HG03039 (cell line): ENCODE data around the gene DNLZ.

Experiments used
- ATAC-seq: cut with Tn5 transposase; IDR thresholded peaks from one replicate; pipeline ENCODE4 v1.9.1; 2021; ENCODE audit warnings: mild to moderate bottlenecking, moderate library complexity; ENCODE audit not compliant: unreplicated experiment

The DNLZ gene

DNA sequence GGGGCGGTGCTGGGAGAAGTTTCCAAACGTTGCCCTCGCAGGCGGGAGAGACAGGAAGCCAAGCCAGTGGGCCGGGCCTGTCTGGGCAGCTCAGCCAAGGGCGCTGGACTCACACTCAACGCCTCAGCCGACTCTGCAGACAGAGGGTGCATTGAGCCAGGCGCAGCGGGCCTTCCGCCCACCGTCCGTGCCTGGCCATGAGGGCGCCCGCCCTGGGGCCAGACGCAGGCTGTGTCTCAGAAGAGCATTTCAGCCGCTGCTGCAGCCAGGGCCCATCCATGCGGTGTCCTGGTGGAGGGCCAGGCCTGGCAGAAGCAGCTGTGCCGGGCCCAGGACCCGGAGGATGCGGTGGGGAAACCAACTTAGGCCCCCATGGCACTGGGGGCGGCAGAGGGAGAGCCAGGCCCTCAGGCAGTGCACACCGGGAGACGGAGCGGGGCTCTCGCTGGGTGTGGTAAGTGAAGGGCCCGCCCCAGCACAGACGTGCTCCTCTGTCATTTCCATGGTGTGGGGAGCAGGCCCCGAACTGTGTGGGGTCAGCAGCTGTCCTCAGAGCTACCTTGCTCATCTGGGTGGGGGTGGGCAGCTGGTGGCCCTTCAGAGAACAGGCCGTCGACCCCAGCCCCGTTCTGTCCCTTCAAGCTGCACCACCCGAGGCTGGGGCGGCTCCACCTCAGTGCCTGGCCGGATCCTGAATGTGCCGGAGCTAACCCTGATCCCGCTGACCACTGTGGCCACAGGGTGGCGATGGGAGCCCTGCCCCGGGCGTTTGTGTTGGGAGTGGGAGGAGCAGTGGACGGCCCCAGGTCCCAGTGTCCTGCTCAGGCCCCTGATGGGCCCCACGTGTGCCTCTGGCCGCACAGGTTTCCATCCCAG lies 18.0 kb downstream of the DNLZ start:
- ATAC-seq = no peak

DNA sequence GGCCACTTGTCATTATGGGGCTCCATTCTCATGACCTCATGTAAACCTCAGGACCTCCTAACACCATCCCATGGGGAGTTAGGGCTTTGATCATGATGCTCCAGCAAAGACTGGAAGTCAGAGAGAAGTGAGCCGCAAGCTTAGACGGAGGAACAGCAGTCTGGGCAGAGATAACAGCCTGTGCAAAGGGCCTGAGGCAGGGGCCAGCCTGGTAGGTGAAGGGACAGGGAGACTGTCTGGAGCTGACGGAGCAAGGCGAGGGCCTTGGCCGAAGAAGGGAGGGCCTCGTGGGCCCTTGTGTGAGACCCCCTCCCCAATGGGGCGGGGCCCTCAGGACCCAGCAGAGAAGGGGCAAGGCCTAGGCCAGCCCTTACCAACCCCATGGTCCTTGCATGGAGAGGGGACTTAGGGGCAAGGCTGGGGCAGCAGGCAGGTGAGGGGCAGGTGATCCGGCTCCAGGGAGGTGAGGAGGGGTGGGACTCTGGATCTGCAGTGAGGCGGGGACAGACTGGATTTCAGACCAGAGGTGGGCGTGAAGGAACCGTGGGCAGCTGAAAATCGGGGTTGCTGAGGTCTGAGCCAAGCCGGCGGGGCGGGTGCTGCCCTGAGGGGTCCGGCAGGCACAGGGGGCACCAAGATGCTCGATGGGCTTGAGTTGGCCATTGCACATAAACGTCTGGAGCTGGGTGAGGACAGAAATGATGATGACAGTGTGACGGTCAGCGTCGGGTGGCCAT lies 18.8 kb downstream of the DNLZ start:
- no peak for ATAC-seq

- no peak for ATAC-seq
Measured at GRCh38 chr9:136343884-136344269, 19.7 kb downstream of the DNLZ start.

DNA sequence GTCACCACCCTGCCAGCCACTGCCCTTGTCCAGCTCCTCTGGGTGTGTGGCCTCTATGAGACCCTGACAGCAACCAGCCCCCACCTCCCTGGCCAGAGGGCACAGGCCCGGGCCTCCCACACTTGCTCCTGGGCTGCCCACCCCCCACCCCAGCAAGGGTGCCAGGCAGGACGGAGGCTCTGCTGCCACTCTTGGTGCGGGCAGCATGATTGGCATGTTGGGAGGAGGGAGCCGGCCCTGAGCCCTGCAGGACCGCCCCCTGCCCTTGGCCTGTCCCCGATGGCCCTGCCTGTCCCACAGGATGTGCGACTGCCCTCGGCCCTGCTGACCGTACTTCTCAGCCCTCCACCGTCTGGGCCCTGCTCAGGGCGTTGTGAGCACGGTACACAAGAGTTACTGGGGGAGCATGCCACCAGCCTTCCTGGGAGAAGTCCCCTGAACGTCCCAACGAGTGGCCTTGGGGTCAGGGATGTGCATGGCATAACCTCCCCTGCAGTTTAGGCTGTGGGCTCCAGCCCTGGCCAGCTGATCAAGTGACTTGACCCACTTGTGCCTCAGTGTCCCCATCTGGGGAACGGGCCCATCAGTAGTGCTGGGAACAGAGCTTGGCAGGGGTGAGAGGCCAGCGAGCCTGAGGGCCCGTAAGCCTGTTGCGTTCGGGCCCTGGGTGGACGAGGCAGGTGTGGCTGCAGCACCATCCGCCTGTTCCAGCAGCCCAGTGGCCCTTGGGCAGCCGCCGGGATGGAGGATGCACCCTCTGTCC lies 20.2 kb downstream of the DNLZ start:
- ATAC-seq = no peak

DNA sequence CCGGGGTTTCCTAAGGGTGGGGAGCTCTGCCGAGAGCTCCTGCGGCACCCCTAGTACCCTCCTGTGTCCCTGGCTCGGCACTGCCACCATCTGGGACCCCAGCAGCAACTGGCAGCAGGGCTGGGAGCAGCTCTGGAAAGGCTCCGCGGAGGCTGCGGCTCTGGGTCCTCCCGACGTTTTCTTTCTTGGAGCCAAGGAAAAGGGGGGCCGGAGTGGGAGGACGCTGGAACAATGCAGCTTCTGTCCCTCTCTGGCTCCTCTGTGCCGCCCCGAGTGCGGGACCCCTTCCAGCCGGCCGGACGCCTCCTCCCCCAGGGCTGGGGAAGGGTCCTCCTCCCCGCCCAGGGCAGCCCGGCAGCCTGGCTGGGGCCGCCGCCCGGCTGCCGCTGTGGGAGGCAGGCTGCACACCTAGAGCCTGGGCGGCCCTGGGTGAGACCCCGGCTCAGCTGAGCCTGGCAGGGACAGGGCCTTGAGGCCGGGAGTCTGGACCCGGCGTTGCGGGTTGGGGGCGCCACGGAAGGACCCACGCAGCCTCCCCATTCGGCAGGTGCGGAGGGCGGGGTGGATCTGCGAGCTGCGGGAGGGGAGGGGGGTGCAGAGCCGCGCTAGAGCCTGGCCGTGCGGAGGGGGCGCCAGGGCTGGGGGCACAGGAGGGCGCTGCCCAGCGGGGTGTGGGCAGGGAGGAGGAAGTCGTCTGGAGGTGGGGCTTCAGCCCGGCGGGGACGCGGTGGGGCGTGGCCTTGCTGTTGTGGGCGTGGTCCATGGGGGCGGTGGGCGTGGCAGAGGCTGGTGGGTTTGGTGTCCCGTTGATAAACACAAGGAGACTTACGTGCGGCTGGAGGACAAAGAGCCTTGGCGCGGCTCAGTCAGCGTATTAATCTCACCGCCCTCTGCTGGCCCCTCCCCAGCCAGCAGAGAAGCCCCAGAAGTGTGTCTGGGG lies 21.1 kb downstream of the DNLZ start:
- no peak for ATAC-seq

DNA sequence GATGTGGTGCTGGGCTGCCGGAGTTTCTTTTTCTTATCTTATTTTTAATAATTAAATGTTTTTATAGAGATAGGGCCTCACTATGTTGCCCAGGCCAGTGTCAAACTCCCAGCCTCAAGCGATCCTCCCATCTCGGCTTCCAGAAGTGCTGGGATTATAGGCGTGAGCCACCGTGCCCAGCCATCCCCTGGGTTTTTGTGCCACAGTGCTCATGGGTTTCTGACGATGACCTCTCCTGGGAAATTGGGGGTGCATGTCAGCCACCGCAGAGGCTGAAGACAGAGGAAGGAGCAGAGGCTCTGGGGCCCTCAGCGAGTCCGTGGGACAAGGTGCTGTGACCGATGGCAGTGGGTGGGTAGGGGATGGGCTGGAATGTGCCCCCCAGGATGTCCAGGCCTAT lies 21.8 kb downstream of the DNLZ start:
- ATAC-seq = no peak

DNA sequence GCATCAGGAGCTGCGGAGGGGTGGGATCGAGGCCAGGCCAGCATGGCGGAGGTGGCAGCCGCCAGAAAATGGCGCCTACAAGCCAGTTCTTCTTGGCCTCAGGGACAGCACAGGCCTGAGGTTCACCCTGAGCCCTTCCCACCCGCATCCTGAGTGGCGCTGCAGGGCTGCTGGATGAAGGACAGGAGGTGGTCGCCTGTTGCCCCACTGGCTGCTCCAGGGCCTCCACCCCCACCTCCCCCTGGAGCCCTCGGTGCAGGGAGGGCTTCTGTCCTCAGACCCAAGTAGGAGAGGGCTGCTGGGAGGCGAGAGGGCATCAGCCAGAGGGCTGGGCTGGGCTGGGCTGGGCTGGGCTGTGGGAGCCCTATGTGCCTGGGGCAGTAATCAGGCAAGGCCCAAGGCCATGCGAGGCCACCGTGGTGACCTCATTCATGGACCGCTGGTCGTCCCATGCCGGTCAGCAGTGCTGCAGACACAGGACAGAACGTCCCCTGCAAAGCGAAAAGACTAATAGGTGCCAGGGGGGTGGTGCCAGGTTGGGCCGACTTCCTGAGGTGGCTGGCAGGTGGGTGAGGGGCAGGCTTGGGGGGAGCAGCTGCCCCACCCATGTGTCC lies 22.4 kb downstream of the DNLZ start:
- no peak for ATAC-seq

DNA sequence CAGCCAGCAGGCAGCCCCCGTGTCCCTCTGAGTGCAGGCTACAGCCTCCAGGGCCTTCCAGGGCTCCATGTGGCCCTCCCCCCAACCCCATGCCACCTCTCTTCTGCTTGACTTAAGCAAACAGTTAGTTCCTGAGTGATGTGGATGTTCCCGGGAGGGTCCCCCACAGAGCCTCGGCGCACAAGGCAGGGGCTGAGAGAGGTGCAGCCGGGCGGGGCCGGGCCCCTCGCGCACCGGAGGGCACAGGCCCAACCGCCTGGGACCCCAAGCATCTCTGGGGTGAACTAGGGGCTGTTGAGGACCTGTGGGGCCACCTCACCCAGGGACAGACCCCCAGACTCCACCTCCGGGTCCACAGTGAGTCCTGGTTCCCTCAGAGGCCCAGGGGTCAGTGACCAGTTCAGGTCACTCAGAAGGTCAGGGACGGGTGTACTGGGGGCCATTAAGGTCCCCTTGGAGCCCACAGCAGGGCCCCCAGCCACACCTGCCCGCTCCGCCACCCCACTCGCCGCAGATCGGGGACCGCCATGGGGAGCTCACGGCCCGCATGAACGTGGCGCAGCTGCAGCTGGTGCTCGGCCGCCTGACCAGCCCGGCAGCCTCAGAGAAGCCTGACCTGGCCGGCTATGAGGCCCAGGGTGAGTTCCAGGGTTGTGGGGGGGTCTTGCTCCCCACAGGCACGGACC lies 23.0 kb downstream of the DNLZ start:
- ATAC-seq = no peak

GRCh38 chr9:136339958-136340310 lies 23.6 kb downstream of the DNLZ start:
- ATAC-seq = no peak

GRCh38 chr9:136339173-136339957 lies 24.2 kb downstream of the DNLZ start:
- ATAC-seq = no peak

GRCh38 chr9:136338511-136338910 lies 25.0 kb downstream of the DNLZ start:
- ATAC-seq = no peak

GRCh38 chr9:136337416-136338395 lies 25.8 kb downstream of the DNLZ start:
- ATAC-seq = no peak

- ATAC-seq = no peak
Measured at GRCh38 chr9:136336881-136337280, 26.7 kb downstream of the DNLZ start.

DNA sequence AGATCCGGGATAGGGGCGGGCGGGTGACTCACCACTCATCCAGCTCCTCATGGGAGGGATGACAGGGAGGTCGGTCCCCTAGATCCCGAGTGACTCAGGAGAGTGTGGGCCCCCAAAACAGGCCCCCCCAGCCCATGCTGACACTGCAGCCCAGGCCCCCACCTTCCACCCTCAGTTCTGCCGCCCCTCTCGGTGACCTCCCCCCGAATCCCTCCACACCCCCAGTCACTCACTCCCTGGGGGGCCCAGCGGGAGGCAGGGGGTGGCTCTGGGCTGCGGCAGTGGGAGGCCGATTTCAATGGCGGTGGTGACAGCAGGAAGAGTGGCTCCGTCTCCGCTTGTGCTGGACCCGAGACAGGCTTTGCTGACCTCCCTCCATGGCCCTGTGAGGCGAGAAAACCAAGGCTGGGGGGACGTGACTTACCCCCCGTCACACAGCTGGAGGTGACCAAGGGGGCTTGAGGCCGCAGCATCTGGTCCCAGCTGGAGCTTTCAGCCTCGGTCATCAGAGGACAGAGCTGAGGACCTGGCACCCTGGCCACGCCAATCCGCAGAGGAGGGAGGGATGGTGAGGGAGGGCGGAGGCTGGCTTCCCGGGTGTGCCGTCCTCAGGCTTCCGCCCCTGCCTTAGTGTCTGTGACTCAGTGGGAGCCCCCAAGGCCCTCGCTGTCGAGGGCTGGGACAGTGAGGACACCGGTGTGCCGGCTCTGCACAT lies 27.2 kb downstream of the DNLZ start:
- ATAC-seq = no peak

DNA sequence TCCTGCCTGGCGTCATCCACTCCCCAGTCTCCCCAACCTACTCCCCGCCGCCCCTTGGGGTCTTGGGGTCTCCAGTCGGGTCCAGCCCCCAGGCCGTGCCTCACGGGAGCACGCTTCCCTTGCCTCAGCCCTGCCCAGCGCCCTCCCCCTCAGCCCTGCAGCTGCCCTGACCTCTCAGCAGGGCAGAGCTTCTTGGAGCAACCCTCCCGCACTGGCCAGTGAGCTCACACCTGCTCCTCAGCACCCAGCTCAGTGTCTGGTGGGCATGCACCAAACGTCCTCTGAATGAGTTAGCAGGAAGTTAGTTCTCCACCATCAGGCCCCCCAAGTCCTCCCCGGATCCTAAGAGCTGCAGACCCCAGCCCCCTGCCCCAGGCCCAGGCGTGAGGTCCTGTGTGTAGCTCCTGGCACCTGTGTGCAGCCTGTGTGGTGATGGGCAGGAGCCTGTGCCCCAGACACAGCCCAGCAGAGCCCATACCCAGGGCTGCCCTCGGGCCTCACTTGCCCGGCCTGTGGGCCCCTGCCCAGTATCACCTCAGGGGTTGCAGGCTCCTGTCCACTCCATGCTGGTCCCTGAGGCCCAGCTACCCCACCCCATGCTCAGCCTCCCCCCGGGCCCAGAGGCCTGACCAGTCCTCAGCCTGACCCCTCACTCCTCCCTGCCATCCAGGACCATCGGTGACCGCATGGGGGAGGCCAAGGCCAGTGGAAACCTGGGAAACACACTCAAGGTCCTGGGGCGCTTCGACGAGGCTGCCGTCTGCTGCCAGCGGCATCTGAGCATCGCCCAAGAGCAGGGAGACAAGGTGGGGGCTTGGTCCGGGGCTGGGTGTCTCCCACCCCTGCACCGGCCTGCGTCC lies 28.0 kb downstream of the DNLZ start:
- no peak for ATAC-seq

- ATAC-seq = no peak
Measured at GRCh38 chr9:136334541-136334940, 29.0 kb downstream of the DNLZ start.
